DND-41 (cell line): ENCODE results near the gene EFEMP2.

ENCODE experiments used
- ATAC-seq: fragments of 200-7000 bp; cut with Tn5 transposase; 3 replicates; pipeline ENCODE4 v1.9.1; 2021; ENCODE audit warnings: low read depth; ENCODE audit not compliant: insufficient read depth
- DNase-seq: peaks from one replicate; pipeline ENCODE4 v3.0.0-alpha.2; 2020
- H2AFZ ChIP-seq: 2 replicates; pipeline ENCODE4 v1.6.0; 2012; ENCODE audit warnings: low read depth, low read length
- H3K27ac ChIP-seq: 2 replicates; pipeline ENCODE4 v1.5.1; 2012; ENCODE audit warnings: low read length, inconsistent platforms
- H3K27me3 ChIP-seq: fragments of 200-600 bp; sonication (generic); 2 replicates; pipeline ENCODE4 v1.6.0; 2012; ENCODE audit warnings: low read length, mild to moderate bottlenecking, inconsistent platforms; ENCODE audit not compliant: insufficient read depth, poor library complexity
- H3K36me3 ChIP-seq: 2 replicates; pipeline ENCODE4 v1.5.1; 2012; ENCODE audit warnings: low read length, inconsistent platforms; ENCODE audit not compliant: insufficient read depth
- H3K4me1 ChIP-seq: 2 replicates; pipeline ENCODE4 v1.5.1; 2012; ENCODE audit warnings: mild to moderate bottlenecking, low read length; ENCODE audit not compliant: insufficient read depth
- H3K4me2 ChIP-seq: 2 replicates; pipeline ENCODE4 v1.6.0; 2012; ENCODE audit warnings: mild to moderate bottlenecking, moderate library complexity, low read length, inconsistent platforms; ENCODE audit not compliant: insufficient read depth
- H3K4me3 ChIP-seq, 2 experiments: fragments of 200-600 bp in 1 of 2; shearing (Covaris generic) in 1 of 2; 2 replicates each; pipeline ENCODE4 v1.5.1; 2012 to 2016; ENCODE audit warnings: inconsistent platforms in 2 of 2, low read length in 2 of 2, mild to moderate bottlenecking in 2 of 2, low read depth in 1 of 2, moderate library complexity in 1 of 2
- H3K79me2 ChIP-seq: 2 replicates; pipeline ENCODE4 v1.6.0; 2012; ENCODE audit warnings: low read length, inconsistent platforms; ENCODE audit not compliant: insufficient read depth
- H3K9ac ChIP-seq: 2 replicates; pipeline ENCODE4 v1.6.0; 2012; ENCODE audit warnings: low read depth, mild to moderate bottlenecking, inconsistent platforms, low read length, moderate library complexity
- H3K9me3 ChIP-seq: 2 replicates; pipeline ENCODE4 v1.5.1; 2012; ENCODE audit warnings: low read length, moderate library complexity, mild to moderate bottlenecking, inconsistent platforms; ENCODE audit not compliant: insufficient read depth, severe bottlenecking
- H4K20me1 ChIP-seq: 2 replicates; pipeline ENCODE4 v1.6.0; 2012; ENCODE audit warnings: low read length; ENCODE audit not compliant: insufficient read depth
- CTCF ChIP-seq: IDR thresholded peaks from 2 replicates; pipeline ENCODE4 v1.5.1; 2012; ENCODE audit warnings: borderline replicate concordance, low read length, moderate library complexity, mild to moderate bottlenecking; ENCODE audit not compliant: poor library complexity, severe bottlenecking; ENCODE audit errors: extremely low read depth
- EZH2 ChIP-seq: IDR thresholded peaks from 3 replicates; pipeline ENCODE4 v1.6.1; 2012; ENCODE audit warnings: borderline replicate concordance, low read depth, mild to moderate bottlenecking, moderate library complexity, low read length, inconsistent platforms; ENCODE audit not compliant: severe bottlenecking

The EFEMP2 gene

GRCh38 chr11:65883058-65883761 lies 10.6 kb upstream of the EFEMP2 start:
- DNase-seq: no peak

GRCh38 chr11:65882120-65883057 lies 9.8 kb upstream of the EFEMP2 start:
- no peak overlapping the region for H3K9ac ChIP-seq
- peaks cover 53% of the 10 kb centered on the region for H3K36me3 ChIP-seq
- no peaks in the 10 kb centered on the region for H3K9me3 ChIP-seq

More at GRCh38 chr11:65883058-65883761, 10.6 kb upstream of the EFEMP2 start:
- Histone ChIP-seq H3K4me3 (no peak overlapping the region), H2AFZ (no peak overlapping the region), H4K20me1 (peaks cover 15% of the 10 kb centered on the region), H3K36me3 (peaks cover 57% of the 10 kb centered on the region), H3K27me3 (no peaks in the 10 kb centered on the region), H3K9me3 (no peaks in the 10 kb centered on the region), H3K27ac (no peak overlapping the region), H3K9ac (no peak overlapping the region), H3K4me1 (peaks cover 39% of the 10 kb centered on the region), H3K79me2 (peaks cover 20% of the 10 kb centered on the region), H3K4me2 (no peak overlapping the region)
- no peak for ATAC-seq
- no peak for TF ChIP-seq EZH2
- no peak for TF ChIP-seq CTCF

GRCh38 chr11:65880844-65881421 lies 8.3 kb upstream of the EFEMP2 start:
- no peak for TF ChIP-seq CTCF
- TF ChIP-seq EZH2: no peak
- no peak overlapping the region for H3K4me2 ChIP-seq
- no peaks in the 10 kb centered on the region for H3K27me3 ChIP-seq
- no peak overlapping the region for H3K4me3 ChIP-seq
- H3K9me3 ChIP-seq: no peaks in the 10 kb centered on the region
- H4K20me1 ChIP-seq: peaks cover 15% of the 10 kb centered on the region
- peaks cover 39% of the 10 kb centered on the region for H3K36me3 ChIP-seq
- no peak overlapping the region for H3K27ac ChIP-seq
- no peak for ATAC-seq
- no peak for DNase-seq
- no peak overlapping the region for H2AFZ ChIP-seq
- 0 out of 2 replicates have a peak, but pooled peaks cover 3% of the 10 kb centered on the region for H3K79me2 ChIP-seq
- peaks cover 20% of the 10 kb centered on the region for H3K4me1 ChIP-seq
- H3K9ac ChIP-seq: no peak overlapping the region

More at GRCh38 chr11:65882120-65883057, 9.8 kb upstream of the EFEMP2 start:
- no peak for DNase-seq
- no peak overlapping the region for H3K27ac ChIP-seq
- TF ChIP-seq CTCF: no peak
- TF ChIP-seq EZH2: no peak
- H3K4me3 ChIP-seq: no peak overlapping the region
- H3K27me3 ChIP-seq: no peaks in the 10 kb centered on the region
- H2AFZ ChIP-seq: no peak overlapping the region
- H3K79me2 ChIP-seq: peaks cover 12% of the 10 kb centered on the region
- H3K4me2 ChIP-seq: no peak overlapping the region
- peaks cover 15% of the 10 kb centered on the region for H4K20me1 ChIP-seq
- ATAC-seq: no peak
- peaks cover 33% of the 10 kb centered on the region for H3K4me1 ChIP-seq
